Suprapubic skin (tissue), 4 donors: ENCODE results near the gene SRP14. TPM values are rescaled to one million over a fixed set of nuclear protein-coding genes. Genes with fewer than 3 reads are reported as not detected.

ENCODE experiments used
- DNase-seq, 2 donors: peaks; one replicate each; pipeline ENCODE4 v3.0.0-alpha.2; 2019; ENCODE audit warnings: low spot score in 2 of 2
- H3K27ac ChIP-seq: fragments of 200-600 bp; sonication (generic); one replicate; pipeline ENCODE4 v1.5.1; 2019
- H3K27me3 ChIP-seq: fragments of 200-600 bp; sonication (generic); one replicate; pipeline ENCODE4 v1.5.1; 2019
- H3K36me3 ChIP-seq: fragments of 200-600 bp; sonication (generic); one replicate; pipeline ENCODE4 v1.5.1; 2019
- H3K4me1 ChIP-seq: fragments of 200-600 bp; sonication (generic); one replicate; pipeline ENCODE4 v1.5.1; 2019
- H3K4me3 ChIP-seq: fragments of 200-600 bp; sonication (generic); one replicate; pipeline ENCODE4 v1.5.1; 2019; ENCODE audit warnings: mild to moderate bottlenecking
- H3K9me3 ChIP-seq: fragments of 200-600 bp; sonication (generic); one replicate; pipeline ENCODE4 v1.5.1; 2019
- CTCF ChIP-seq, 2 donors: fragments of 200-600 bp in 1 of 2; fragments of 450-650 bp in 1 of 2; sonication (generic) in 1 of 2; IDR thresholded peaks; one replicate each; pipeline ENCODE4 v1.5.1; 2016 to 2019; ENCODE audit warnings: antibody characterized with exemption in 2 of 2, mild to moderate bottlenecking in 1 of 2, moderate library complexity in 1 of 2
- EP300 ChIP-seq: sonication (generic); formaldehyde crosslinking; IDR thresholded peaks from one replicate; pipeline ENCODE4 v1.6.1; 2017; ENCODE audit warnings: antibody characterized with exemption
- POLR2A ChIP-seq, 2 donors: fragments of 450-650 bp; IDR thresholded peaks; one replicate each; pipeline ENCODE4 v1.6.1; 2017; ENCODE audit warnings: antibody characterized with exemption in 2 of 2, mild to moderate bottlenecking in 2 of 2, moderate library complexity in 2 of 2
- POLR2AphosphoS5 ChIP-seq, 3 donors: sonication (generic); formaldehyde crosslinking; IDR thresholded peaks; one replicate each; pipeline ENCODE4 v1.6.1; 2017; ENCODE audit warnings: antibody characterized with exemption in 3 of 3
- WGBS: methylation state at CpG from one replicate; pipeline ENCODE4 v1.1.5; 2018; 5-methylcytosine and 5-hydroxymethylcytosine counted together
- total RNA-seq, 4 donors: library from RNA; depleted of rRNA; stranded (reverse); fragments of >200 nt; gene quantifications; one replicate each; pipeline ENCODE4 v1.1.0, GENCODE V29; 2016

The SRP14 gene
- total RNA-seq, 4 donors from 2014 or later, result 161 to 218 (median 170) TPM

- Histone ChIP-seq H3K27me3 (no peaks in the 10 kb centered on the region), H3K9me3 (no peaks in the 10 kb centered on the region), H3K4me1 (no peaks in the 10 kb centered on the region), H3K36me3 (peaks cover 86% of the 10 kb centered on the region), H3K27ac (no peak overlapping the region), H3K4me3 (no peak overlapping the region)
- whole genome bisulfite sequencing, result 83% methylated on average over 6 of the region's 6 CpGs
- DNase-seq, result no peak
- TF ChIP-seq CTCF (IDR thresholded peaks at IDR 0.05), result no peak
- no peak for TF ChIP-seq EP300
- no peak for TF ChIP-seq POLR2A (IDR thresholded peaks at IDR 0.05)
- no peak for TF ChIP-seq POLR2AphosphoS5 (IDR thresholded peaks at IDR 0.05)
Observed at GRCh38 chr15:39990706-39991105, 48.3 kb downstream of the SRP14 start.

DNA sequence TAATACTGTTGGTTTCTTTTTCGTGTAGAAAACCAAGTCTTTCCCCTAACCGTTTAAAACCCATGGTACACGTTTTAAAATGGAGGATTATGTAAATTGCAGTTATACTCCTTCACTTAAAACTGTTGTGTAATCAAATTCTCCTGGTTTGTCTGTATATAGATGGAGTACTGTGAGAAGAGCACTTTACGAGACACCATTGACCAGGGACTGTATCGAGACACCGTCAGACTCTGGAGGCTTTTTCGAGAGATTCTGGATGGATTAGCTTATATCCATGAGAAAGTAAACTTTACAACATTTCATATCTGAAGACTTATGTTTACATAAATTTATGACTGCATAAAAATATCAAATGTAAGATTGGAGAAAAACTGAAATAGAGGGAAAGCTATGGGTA, 51.2 kb downstream of the SRP14 start:
- no peak overlapping the region for H3K4me3 ChIP-seq
- TF ChIP-seq POLR2A (IDR thresholded peaks at IDR 0.05), result no peak
- TF ChIP-seq CTCF (IDR thresholded peaks at IDR 0.05), result no peak
- TF ChIP-seq POLR2AphosphoS5 (IDR thresholded peaks at IDR 0.05), result no peak
- TF ChIP-seq EP300, result no peak
- DNase-seq, result no peak
- H3K9me3 ChIP-seq, result no peaks in the 10 kb centered on the region
- no peak overlapping the region for H3K27ac ChIP-seq
- no peaks in the 10 kb centered on the region for H3K27me3 ChIP-seq
- WGBS, result 90% methylated on average over 7 of the region's 7 CpGs
- H3K36me3 ChIP-seq, result peaks cover 61% of the 10 kb centered on the region
- H3K4me1 ChIP-seq, result no peaks in the 10 kb centered on the region

Other genes starting within 250 kb of the SRP14 start
- gene GPR176, start 118.9 kb downstream of the SRP14 start, total RNA-seq, result 1 to 10 TPM; 1.3 to 4.2 (median 2.1) TPM
- gene EIF2AK4, start 105.1 kb downstream of the SRP14 start, total RNA-seq, result 10 to 100 TPM; 25.1 to 31.9 (median 26.2) TPM
- gene BMF, start 69.7 kb upstream of the SRP14 start, total RNA-seq, result 10 to 100 TPM in 2 of 4 donors, 1 to 10 TPM in 2; 2.6 to 11.1 (median 9.8) TPM
- 10 to 100 TPM in 2 of 4 donors, 1 to 10 TPM in 2; 1.8 to 12.2 (median 8.8) TPM for gene BUB1B, start 121.9 kb upstream of the SRP14 start, total RNA-seq
- gene PAK6, start 199.9 kb upstream of the SRP14 start, total RNA-seq, result 100 to 1,000 TPM in 1 of 4 donors, 10 to 100 TPM in 3; 71.7 to 145 (median 79.2) TPM
- not detected for gene ANKRD63, start 243.9 kb upstream of the SRP14 start, total RNA-seq